ENCODE measurements around the gene SLC6A14.

SLC6A14 gene

DNA sequence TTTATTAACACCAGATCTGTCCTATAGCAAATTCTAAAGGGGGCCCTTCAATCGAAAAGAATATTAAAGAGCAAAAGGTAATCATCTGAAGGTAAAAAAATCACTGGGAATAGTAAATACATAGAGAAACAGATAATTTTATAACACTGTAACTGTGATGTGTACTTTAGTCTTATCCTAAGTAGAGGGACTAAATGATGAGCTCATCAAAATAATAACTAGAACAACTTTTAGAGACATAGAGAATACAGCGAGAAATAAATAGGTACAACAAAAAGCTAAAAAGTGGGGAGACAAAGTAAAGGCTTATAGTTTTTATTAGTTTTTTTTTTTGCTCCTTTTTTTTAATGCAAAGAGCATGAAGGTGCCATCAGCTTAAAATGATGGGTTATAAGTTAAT, 43.7 kb downstream of the SLC6A14 start:
- WGBS, 2 experiments, result 86% methylated on average over 2 of the region's 2 CpGs; no CpG with 5 or more reads in 1 of the 2 experiments
- H3K27me3 ChIP-seq (ENCODE audit: control insufficient read depth, insufficient read depth, low read length, poor library complexity, severe bottlenecking), result no peaks in the 10 kb centered on the region
- no peak overlapping the region for H3K4me3 ChIP-seq (ENCODE audit: insufficient read depth, low read depth, low read length)
- H3K27ac ChIP-seq (ENCODE audit: insufficient read depth, low read depth, low read length, poor library complexity, severe bottlenecking), result no peak overlapping the region
- no peaks in the 10 kb centered on the region for H3K4me1 ChIP-seq (ENCODE audit: control insufficient read depth, insufficient read depth, low read length)
- H3K36me3 ChIP-seq (ENCODE audit: control insufficient read depth, insufficient read depth, low read length), result no peaks in the 10 kb centered on the region
- H3K9me3 ChIP-seq (ENCODE audit: control insufficient read depth, low read length), result no peaks in the 10 kb centered on the region

DNA sequence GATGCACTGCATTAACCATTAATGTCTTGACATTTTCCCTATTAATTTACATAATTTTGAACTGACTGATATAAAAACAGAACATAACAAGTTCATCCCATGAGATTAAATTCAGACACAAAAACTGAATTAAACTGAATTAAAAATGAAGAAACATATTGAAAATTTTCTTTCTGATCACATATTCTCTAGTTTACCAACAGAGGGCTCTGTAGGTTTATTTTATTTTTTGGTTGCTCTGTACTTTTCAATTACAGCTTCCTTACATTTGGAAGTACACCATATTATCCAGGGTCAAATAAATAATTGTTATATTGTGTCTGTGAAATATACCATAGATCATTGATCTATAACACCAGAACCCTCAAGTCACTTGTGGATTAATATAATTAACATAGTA, 53.7 kb downstream of the SLC6A14 start:
- Histone ChIP-seq H3K9me3 (ENCODE audit: control insufficient read depth, low read length) (no peaks in the 10 kb centered on the region), H3K27ac (ENCODE audit: insufficient read depth, low read depth, low read length, poor library complexity, severe bottlenecking) (no peak overlapping the region), H3K27me3 (ENCODE audit: control insufficient read depth, insufficient read depth, low read length, poor library complexity, severe bottlenecking) (no peaks in the 10 kb centered on the region), H3K4me1 (ENCODE audit: control insufficient read depth, insufficient read depth, low read length) (no peaks in the 10 kb centered on the region), H3K36me3 (ENCODE audit: control insufficient read depth, insufficient read depth, low read length) (no peaks in the 10 kb centered on the region), H3K4me3 (ENCODE audit: insufficient read depth, low read depth, low read length) (no peak overlapping the region)

DNA sequence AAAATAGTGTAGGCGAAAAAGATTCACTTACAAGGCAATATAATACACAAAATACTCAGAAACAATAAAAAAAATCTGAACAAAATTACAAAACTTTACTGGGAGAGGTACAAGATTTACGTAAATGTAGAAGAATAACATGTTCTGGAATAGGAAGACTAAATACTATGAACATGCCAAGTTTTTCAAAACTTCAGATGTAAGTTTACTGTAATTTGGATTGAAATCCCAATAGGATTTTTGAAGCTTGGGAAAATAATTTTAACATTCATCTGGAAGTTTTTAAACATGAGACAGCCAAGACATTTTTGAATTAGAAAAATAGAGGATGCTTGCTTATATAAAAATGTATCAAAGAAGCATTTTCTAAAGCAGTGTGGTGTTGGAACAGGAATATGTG, 56.9 kb downstream of the SLC6A14 start:
- Histone ChIP-seq H3K4me3 (ENCODE audit: insufficient read depth, low read depth, low read length) (no peak overlapping the region), H3K27ac (ENCODE audit: insufficient read depth, low read depth, low read length, poor library complexity, severe bottlenecking) (no peak overlapping the region), H3K4me1 (ENCODE audit: control insufficient read depth, insufficient read depth, low read length) (no peaks in the 10 kb centered on the region), H3K27me3 (ENCODE audit: control insufficient read depth, insufficient read depth, low read length, poor library complexity, severe bottlenecking) (no peaks in the 10 kb centered on the region), H3K9me3 (ENCODE audit: control insufficient read depth, low read length) (no peaks in the 10 kb centered on the region), H3K36me3 (ENCODE audit: control insufficient read depth, insufficient read depth, low read length) (no peaks in the 10 kb centered on the region)
- 100% methylated on average over 1 of the region's 2 CpGs; no CpG with 5 or more reads in 1 of the 2 experiments for WGBS, 2 experiments

DNA sequence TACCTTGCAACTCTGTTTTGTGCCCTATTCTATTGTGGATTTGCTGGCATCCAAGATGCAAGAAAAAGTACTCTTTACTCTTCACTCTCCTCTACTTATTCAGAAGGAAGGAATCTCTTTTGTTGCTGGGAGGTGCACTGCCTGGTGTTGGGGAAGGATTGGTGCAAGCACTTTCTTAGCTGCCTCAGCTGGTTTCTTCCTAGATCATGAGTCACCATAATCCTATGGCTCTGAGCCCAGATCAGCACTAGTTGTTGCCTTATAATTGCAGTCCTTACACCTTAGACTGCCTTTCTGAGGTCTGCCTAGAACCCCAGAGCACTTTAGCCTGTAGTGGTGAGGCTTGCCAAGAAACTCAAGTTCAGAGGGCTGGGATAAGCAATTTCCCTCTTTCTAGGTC, 63.4 kb downstream of the SLC6A14 start:
- no peaks in the 10 kb centered on the region for H3K9me3 ChIP-seq (ENCODE audit: control insufficient read depth, low read length)
- H3K27ac ChIP-seq (ENCODE audit: insufficient read depth, low read depth, low read length, poor library complexity, severe bottlenecking), result no peak overlapping the region
- H3K27me3 ChIP-seq (ENCODE audit: control insufficient read depth, insufficient read depth, low read length, poor library complexity, severe bottlenecking), result no peaks in the 10 kb centered on the region
- H3K4me3 ChIP-seq (ENCODE audit: insufficient read depth, low read depth, low read length), result no peak overlapping the region
- no peaks in the 10 kb centered on the region for H3K4me1 ChIP-seq (ENCODE audit: control insufficient read depth, insufficient read depth, low read length)
- no peaks in the 10 kb centered on the region for H3K36me3 ChIP-seq (ENCODE audit: control insufficient read depth, insufficient read depth, low read length)

Data from ectodermal cell (in vitro differentiated cells).